ENCODE data around the gene CCIN. TPM values are rescaled to one million over a fixed set of nuclear protein-coding genes. Genes with fewer than 3 reads are reported as not detected.
A peak's percentile ranks its signal among the peaks of the same experiment; 100 is the strongest.
"Not testable (repeated sequence)": the region's sequence is repeated elsewhere in the genome, so short reads cannot be mapped to it uniquely, and the experiment has no call there.

Gene CCIN
- under 1 TPM in 1 of 6 donors, not detected in 5; 0.17 TPM for polyA plus RNA-seq (ENCODE audit: low read depth in 6 of 6)

DNA sequence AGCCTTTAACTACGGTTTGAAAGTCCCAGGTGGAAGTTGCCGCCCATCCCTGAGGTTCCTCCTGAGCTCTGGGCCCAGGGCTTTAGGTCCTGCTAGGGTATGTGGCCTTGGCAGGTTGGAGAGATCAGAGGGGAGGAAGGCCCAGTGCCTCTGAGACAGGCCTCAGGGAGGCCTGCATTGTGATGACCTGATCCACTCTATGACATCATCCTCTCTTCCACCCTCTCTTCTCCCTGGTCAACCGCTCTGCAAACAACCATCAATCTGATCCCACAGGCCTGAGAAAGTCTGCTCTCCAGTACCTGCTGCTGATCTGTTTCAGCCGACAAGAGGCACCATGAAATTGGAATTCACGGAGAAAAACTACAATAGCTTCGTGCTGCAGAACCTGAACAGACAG, at the start of gene CCIN:
Gene CCIN (plus strand): TSS at position 223 of the 400 bp plus-strand sequence. CDS start 115 bp downstream, at position 338.
- peaks cover 9 to 18% (median 17%) of the 10 kb centered on the region in 3 donors for H3K27me3 Mint-ChIP-seq

DNA sequence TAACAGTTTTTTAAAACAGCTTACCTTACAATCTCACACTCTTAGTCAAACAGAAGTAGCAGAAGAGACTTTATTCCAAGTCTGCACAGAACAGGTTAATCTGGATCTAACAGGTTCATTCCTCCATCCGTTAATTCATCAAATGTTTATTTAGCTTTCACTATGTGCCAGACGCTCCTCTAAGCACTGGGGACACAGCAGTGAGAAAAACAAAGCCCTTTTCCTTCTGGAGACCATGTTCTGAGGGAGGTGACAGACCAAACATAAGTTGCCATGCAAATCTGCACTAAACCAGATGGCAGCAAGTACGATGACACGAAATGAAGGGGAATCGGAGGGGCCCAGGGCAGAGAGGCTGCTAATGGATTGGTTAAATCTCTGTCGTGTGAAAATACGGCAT, 49.7 kb upstream of the CCIN start:
- Mint-ChIP-seq H3K27me3 (no peaks in the 10 kb centered on the region), H3K36me3 (peaks cover 8 to 9% of the 10 kb centered on the region in 2 donors)
- DNase-seq: no peak

More for the DNA sequence above, at the start of gene CCIN:
- H3K4me1 Mint-ChIP-seq: peaks cover 0 to 7% (median 6%) of the 10 kb centered on the region in 3 donors
- no peaks in the 10 kb centered on the region for H3K36me3 Mint-ChIP-seq
- H3K27ac Mint-ChIP-seq: no peak within 1 kb of the TSS
- ATAC-seq (ENCODE audit: low read depth in 2 of 2): no peak
- peak within 1 kb of the TSS in 1 of 8 donors; percentile 50 for H3K4me3 Mint-ChIP-seq
- H3K9me3 Mint-ChIP-seq: no peaks in the 10 kb centered on the region
- DNase-seq: no peak

DNA sequence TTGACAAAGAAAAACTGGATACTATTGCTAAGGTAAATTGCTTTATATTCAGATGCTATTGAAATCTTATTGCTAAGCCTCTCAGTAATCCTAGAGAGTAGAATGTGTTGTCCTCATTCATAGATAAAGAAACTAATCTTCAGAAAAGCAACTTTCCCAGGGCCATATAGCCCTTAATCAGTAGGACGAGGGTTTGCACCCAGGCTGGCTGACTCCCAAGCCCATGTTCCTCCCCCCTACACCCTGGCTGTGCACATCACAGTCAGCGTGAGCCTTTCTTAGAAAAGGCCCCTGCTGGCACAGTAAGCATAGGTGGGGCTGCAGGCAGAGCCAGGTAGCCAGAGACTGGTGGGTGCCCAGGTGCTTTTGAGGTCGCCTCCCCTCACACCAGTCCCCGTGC, 48.5 kb upstream of the CCIN start:
- DNase-seq: no peak
- Mint-ChIP-seq H3K9me3 (no peaks in the 10 kb centered on the region), H3K4me3 (no peak overlapping the region), H3K27me3 (no peaks in the 10 kb centered on the region), H3K4me1 (no peaks in the 10 kb centered on the region), H3K36me3 (peaks cover 8 to 9% of the 10 kb centered on the region in 2 donors), H3K27ac (peak overlapping the region in 1 of 6 donors; percentile 29)
- no peak for ATAC-seq (ENCODE audit: low read depth in 2 of 2)

More for the DNA sequence above, 49.7 kb upstream of the CCIN start:
- H3K4me1 Mint-ChIP-seq: no peaks in the 10 kb centered on the region
- H3K27ac Mint-ChIP-seq: no peak overlapping the region
- H3K4me3 Mint-ChIP-seq: no peak overlapping the region
- no peaks in the 10 kb centered on the region for H3K9me3 Mint-ChIP-seq
- ATAC-seq (ENCODE audit: low read depth in 2 of 2): no peak

DNA sequence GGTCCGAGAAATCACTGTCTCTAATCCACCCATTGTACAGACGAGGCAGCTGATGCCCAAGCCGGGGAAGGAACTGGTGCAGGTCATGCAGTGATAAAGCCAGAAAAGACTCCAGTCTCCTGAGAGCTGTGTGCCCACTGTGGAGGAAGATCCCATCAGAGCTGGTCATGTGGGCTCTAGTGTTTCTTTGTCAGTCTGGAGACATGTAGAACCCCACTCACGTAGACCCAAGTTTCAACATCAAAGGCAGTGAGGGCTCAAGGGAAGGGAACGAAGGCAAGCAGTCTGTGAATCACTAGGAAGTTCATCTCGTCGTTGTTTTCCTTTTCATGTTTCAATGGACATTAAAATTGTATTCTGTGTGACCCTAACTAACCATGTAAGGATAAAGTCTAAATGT, 47.2 kb upstream of the CCIN start:
- Mint-ChIP-seq H3K36me3 (peaks cover 8 to 9% of the 10 kb centered on the region in 2 donors), H3K27ac (peak overlapping the region in 1 of 6 donors; percentile 6), H3K27me3 (no peaks in the 10 kb centered on the region), H3K9me3 (no peaks in the 10 kb centered on the region), H3K4me3 (no peak overlapping the region), H3K4me1 (peaks cover 0 to 2% (median under 1%) of the 10 kb centered on the region in 3 donors)
- DNase-seq: no peak
- no peak for ATAC-seq (ENCODE audit: low read depth in 2 of 2)

DNA sequence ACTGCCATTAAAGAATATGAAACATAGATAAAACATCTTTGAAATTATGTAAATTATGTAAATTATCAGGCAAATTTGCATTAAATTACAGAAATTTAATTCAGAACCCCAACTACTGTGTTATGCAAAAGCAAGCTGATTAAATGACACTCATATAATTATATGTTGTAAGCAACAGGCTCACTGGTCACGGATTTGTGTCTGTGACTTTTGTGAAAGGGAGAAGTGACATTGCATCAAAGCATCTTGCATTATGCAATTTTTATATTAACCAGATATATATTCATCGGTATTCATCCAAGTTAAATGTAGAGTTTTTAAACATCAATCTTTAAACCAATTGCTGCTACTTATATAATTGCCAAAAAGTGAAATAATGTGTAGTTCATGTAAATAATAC, 45.7 kb upstream of the CCIN start:
- Mint-ChIP-seq H3K9me3 (no peaks in the 10 kb centered on the region), H3K4me3 (no peak overlapping the region), H3K27me3 (no peaks in the 10 kb centered on the region), H3K27ac (no peak overlapping the region), H3K4me1 (peaks cover 10 to 16% (median 16%) of the 10 kb centered on the region in 3 donors), H3K36me3 (peaks cover 8 to 9% of the 10 kb centered on the region in 2 donors)
- DNase-seq: no peak
- ATAC-seq (ENCODE audit: low read depth in 2 of 2): no peak

DNA sequence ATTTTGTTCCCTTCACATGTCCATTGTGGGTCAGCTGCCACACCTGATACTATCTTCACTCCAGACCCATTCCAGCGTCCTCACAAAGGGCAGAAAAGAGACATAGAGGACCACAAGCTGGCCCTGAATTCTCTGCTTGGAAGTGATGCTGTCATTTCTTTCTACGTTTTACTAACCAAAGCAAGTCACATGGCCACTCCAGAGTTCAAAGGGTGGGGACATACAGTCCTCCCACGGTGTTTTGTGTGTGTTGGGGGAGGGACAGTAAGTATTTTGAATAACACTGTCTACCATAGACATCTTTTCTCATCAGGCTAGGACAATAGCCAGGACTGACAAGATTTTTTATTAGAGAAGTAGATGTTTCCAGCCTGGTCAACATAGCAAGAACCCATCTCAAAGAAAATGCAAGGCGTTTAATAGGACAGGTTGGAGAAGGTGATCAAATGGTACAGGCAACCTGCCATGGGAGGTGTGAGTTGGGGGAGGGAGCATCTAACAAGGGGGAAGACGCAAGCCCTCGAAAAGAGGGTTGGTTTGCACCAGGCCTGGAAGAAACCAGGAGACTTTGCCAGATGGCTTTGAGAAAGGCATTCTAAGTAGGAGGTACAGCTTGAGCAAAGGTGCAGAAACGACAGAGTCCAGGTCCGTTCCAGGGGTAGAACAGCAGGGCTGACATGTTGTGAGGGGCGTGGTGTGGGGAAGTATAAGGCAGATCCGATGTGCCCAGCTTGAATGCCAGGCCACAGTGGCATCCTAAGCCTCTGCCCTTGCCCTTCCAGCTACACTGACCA, 43.9 kb upstream of the CCIN start:
- Mint-ChIP-seq H3K27me3 (no peaks in the 10 kb centered on the region), H3K4me1 (peaks cover 10 to 17% (median 16%) of the 10 kb centered on the region in 3 donors), H3K4me3 (no peak overlapping the region), H3K9me3 (no peaks in the 10 kb centered on the region), H3K36me3 (peaks cover 8 to 9% of the 10 kb centered on the region in 2 donors), H3K27ac (peak overlapping the region in 1 of 6 donors; percentile 27)
- ATAC-seq (ENCODE audit: low read depth in 2 of 2): no peak
- DNase-seq: no peak

DNA sequence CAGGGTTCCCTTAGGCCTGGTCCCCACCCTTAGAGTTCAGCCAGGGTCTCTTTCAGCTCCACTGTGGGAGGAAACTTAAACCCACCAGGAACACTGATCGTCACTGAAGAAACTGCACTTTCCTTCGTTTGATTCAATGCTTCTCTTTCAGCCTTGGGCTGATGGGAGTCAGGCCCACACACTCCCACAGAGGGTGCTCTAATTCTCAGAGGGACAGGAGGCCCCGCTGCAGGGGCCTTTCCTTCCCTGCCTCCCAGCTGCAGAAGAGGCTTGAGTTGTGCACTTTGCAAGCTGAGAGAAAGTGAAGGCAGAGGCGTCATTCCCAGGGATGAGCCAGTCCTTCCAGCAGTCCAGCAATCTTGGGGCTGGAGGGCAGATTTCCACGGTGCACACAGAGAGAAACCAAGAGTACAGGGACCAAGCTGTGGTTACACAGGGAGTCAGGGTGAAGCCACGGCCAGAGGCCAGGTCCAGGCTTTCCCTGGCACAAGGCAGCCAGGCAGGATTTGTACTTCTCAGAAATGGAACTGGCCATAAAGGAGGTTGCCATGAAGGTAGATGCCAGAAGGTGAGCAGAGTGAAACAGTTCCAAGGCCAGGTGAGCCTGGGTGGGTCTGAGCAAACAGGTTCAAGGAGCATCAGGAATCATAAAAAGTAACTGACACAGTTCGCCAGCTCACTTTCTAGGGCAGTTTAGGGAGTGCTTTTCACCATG, 43.0 kb upstream of the CCIN start:
- Mint-ChIP-seq H3K27ac (peak overlapping the region in 1 of 6 donors; percentile 15), H3K4me3 (peak overlapping the region in 1 of 8 donors; percentile 35), H3K27me3 (no peaks in the 10 kb centered on the region), H3K36me3 (peaks cover 8 to 9% of the 10 kb centered on the region in 2 donors), H3K9me3 (no peaks in the 10 kb centered on the region), H3K4me1 (peaks cover 10 to 17% (median 16%) of the 10 kb centered on the region in 3 donors)
- ATAC-seq (ENCODE audit: low read depth in 2 of 2) (no peak), DNase-seq (no peak)

DNA sequence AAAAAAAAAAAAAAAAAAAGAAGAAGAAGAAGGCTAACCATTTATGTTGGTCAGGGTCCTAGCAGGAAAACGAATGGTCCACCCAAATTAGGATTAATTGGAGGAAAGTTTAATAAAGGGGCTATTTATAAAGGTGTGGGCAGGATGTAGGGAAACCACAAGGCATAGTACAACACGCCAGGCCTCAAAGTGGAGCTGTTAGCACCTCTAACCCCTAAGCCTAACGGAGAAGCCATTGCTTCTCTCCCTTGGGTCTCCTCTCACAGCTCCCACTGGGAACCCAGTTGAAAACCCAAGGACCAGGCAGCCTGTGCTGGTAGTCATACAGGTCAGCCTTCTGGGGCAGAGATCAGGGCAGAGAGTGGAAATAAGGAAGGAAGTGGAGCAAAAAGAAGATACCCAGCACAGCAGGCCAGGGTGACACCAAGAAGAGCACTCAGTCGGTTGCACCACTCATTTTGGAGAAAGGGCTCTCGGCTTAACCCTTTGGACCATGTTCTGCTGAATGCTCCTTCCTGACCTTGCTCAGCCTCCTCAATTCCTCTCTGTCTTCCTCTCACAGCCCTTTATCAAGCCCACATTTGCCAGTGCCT, 41.4 kb upstream of the CCIN start:
- H3K36me3 Mint-ChIP-seq: peaks cover 0 to 8% of the 10 kb centered on the region in 2 donors
- H3K4me3 Mint-ChIP-seq: peak overlapping the region in 1 of 8 donors; percentile 35
- no peaks in the 10 kb centered on the region for H3K9me3 Mint-ChIP-seq
- DNase-seq (no peak), ATAC-seq (ENCODE audit: low read depth in 2 of 2) (peak; percentile 23 to 27)
- H3K27ac Mint-ChIP-seq: peak overlapping the region in 2 of 6 donors; percentile 47 to 93
- peaks cover 10 to 17% (median 16%) of the 10 kb centered on the region in 3 donors for H3K4me1 Mint-ChIP-seq
- no peaks in the 10 kb centered on the region for H3K27me3 Mint-ChIP-seq

DNA sequence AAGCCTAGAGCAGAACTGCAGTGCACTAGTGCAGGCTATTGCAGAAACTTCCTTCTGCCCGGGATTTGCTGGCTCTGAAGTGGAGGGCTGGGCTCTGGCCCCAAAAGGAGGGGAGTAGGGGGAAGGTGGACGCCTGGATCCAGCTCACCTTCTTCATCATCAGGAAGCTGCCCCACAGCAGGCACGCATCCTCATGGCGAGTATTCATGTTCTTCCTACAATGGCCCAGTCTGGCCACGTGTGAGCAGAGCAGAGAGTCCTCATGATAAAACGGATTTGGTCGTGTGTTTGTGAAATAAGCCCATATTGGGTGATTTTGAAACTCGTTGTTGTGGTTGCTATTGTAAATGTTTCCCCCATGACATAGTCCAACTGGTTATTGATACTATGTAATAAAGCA, 40.8 kb upstream of the CCIN start:
- H3K4me1 Mint-ChIP-seq: peaks cover 10 to 17% (median 16%) of the 10 kb centered on the region in 3 donors
- no peaks in the 10 kb centered on the region for H3K27me3 Mint-ChIP-seq
- peak overlapping the region in 2 of 8 donors; percentile 3 to 24 for H3K4me3 Mint-ChIP-seq
- H3K9me3 Mint-ChIP-seq: no peaks in the 10 kb centered on the region
- peaks cover 0 to 2% of the 10 kb centered on the region in 2 donors for H3K36me3 Mint-ChIP-seq
- no peak for DNase-seq
- H3K27ac Mint-ChIP-seq: peak overlapping the region in 1 of 6 donors; percentile 15
- no peak for ATAC-seq (ENCODE audit: low read depth in 2 of 2)

DNA sequence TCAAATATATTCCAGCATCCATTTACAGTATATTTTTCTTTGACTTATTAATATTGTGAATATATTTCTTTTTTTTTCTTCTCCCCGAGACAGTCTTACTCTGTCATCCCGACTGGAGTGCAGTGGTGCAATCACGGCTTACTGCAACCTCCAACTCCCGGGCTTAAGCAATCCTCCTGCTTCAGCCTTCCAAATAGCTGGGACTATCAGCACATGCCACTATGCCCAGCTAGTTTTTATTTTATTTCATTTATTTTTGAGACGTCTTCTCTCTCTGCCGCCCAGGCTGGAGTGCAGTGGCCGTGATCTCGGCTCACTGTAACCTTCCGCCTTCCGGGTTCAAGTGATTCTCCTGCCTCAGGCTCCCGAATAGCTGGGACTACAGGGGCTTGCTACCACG, 40.0 kb upstream of the CCIN start:
- DNase-seq (no peak), ATAC-seq (ENCODE audit: low read depth in 2 of 2) (no peak)
- no peaks in the 10 kb centered on the region for H3K36me3 Mint-ChIP-seq
- no peak overlapping the region for H3K27ac Mint-ChIP-seq
- no peaks in the 10 kb centered on the region for H3K9me3 Mint-ChIP-seq
- no peaks in the 10 kb centered on the region for H3K27me3 Mint-ChIP-seq
- peaks cover 10 to 17% (median 16%) of the 10 kb centered on the region in 3 donors for H3K4me1 Mint-ChIP-seq
- no peak overlapping the region for H3K4me3 Mint-ChIP-seq

DNA sequence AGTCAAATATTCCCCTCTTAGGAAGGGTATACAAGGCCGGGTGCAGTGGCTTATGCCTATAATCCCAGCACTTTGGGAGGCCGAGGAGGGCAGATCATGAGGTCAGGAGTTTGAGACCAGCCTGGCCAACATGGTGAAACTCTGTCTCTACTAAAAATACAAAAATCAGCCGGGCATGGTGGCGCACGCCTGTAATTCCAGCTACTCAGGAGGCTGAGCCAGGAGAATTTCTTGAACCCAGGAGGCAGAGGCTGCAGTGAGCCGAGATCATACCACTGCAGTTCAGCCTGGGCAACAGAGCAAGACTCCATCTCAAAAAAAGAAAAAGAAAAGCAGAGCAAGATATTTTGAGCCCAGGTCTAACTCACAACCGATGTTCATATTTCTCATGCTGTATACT, 37.5 kb upstream of the CCIN start:
- H3K36me3 Mint-ChIP-seq; H3K9me3 Mint-ChIP-seq; H3K27me3 Mint-ChIP-seq; H3K27ac Mint-ChIP-seq; ATAC-seq (ENCODE audit: low read depth in 2 of 2); DNase-seq: not testable (repeated sequence)
- H3K4me3 Mint-ChIP-seq: peak overlapping the region in 1 of 8 donors; percentile 25
- peaks cover 15 to 24% (median 23%) of the 10 kb centered on the region in 3 donors for H3K4me1 Mint-ChIP-seq

DNA sequence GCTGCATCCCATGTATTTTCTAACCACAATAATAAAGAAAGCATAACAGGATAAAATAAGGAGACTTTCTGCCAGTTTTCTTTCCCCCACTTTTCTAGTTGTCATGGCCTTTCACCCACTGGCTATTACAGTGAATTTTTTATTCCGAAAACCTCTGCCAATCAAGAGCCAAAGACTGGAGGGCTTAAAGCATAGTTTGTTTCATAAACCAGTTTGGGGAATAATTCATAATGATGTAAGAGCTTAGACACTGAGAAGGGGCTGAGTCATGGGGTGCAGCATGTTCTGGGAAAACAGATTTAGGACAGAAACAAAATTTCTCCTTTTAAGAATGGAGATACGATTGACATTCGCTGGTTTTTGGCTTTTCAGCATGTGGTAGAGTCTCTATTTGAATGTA, 37.1 kb upstream of the CCIN start:
- ATAC-seq (ENCODE audit: low read depth in 2 of 2) (no peak), DNase-seq (no peak)
- Mint-ChIP-seq H3K27me3 (peaks cover 0 to 3% (median 0%) of the 10 kb centered on the region in 3 donors), H3K4me3 (no peak overlapping the region), H3K36me3 (no peaks in the 10 kb centered on the region), H3K9me3 (no peaks in the 10 kb centered on the region), H3K27ac (no peak overlapping the region), H3K4me1 (peaks cover 16 to 24% (median 22%) of the 10 kb centered on the region in 3 donors)

DNA sequence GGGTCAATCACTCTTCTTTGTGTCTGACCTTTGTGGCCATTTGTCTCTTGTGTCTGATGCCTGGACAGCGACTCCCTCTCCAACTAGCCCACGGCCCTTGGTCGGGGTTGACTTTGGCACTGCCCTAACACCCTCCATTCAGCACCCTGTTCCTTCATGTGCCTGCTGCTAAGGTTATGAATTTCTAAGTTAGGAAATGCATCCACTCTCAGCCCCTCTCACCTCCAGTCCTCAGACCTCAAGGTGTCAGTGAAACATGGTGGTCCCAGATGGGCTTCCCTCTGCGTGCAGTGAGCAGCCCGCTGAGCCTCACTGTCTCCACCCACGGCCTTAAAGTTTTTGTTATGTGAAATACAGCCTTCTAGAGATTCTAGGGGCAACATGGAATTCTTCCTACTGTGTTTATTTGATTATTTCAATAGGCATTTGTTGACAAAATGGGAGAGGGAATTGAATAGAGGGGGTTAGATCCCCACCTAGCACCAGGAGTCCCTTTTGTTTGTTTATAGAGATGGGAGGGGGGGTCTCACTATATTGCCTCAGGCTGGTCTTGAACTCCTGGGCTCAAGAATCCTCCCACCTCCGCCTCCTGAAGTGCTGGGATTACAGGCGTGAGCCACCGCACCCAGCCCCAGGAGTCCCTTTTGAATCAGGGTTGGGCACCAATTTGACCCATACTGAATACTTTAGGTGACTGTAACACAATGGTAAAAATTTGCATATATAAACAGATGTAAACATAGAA, 34.3 kb upstream of the CCIN start:
- no peaks in the 10 kb centered on the region for H3K36me3 Mint-ChIP-seq
- no peaks in the 10 kb centered on the region for H3K9me3 Mint-ChIP-seq
- peak overlapping the region in 2 of 6 donors; percentile 21 to 76 for H3K27ac Mint-ChIP-seq
- peak overlapping the region in 7 of 8 donors; percentile 84 to 93 (median 86) for H3K4me3 Mint-ChIP-seq
- H3K4me1 Mint-ChIP-seq: peaks cover 28 to 38% (median 37%) of the 10 kb centered on the region in 3 donors
- ATAC-seq (ENCODE audit: low read depth in 2 of 2): no peak
- no peak for DNase-seq
- peaks cover 0 to 3% (median 0%) of the 10 kb centered on the region in 3 donors for H3K27me3 Mint-ChIP-seq

All from naive B cell (primary cell).